ENCODE measurements around the gene PHOSPHO2. TPM values are rescaled to one million over a fixed set of nuclear protein-coding genes. Genes with fewer than 3 reads are reported as not detected.

The PHOSPHO2 gene
- total RNA-seq, 4 donors from 2014 or later: 3.5 to 5.6 (median 4.4) TPM

GRCh38 chr2:169716238-169716886 lies 22.1 kb downstream of the PHOSPHO2 start:
- Histone ChIP-seq H3K27ac (no peak overlapping the region), H3K36me3 (no peaks in the 10 kb centered on the region), H3K27me3 (no peaks in the 10 kb centered on the region), H3K4me1 (peaks cover 21% of the 10 kb centered on the region), H3K4me3 (peak overlapping the region; percentile 21), H3K9me3 (no peaks in the 10 kb centered on the region)
- 51% methylated on average over 5 of the region's 12 CpGs for WGBS
- TF ChIP-seq EP300 (IDR thresholded peaks at IDR 0.05) (no peak), POLR2AphosphoS5 (IDR thresholded peaks at IDR 0.05) (no peak), POLR2A (IDR thresholded peaks at IDR 0.05) (no peak)
- TF ChIP-seq, protein P1, sequence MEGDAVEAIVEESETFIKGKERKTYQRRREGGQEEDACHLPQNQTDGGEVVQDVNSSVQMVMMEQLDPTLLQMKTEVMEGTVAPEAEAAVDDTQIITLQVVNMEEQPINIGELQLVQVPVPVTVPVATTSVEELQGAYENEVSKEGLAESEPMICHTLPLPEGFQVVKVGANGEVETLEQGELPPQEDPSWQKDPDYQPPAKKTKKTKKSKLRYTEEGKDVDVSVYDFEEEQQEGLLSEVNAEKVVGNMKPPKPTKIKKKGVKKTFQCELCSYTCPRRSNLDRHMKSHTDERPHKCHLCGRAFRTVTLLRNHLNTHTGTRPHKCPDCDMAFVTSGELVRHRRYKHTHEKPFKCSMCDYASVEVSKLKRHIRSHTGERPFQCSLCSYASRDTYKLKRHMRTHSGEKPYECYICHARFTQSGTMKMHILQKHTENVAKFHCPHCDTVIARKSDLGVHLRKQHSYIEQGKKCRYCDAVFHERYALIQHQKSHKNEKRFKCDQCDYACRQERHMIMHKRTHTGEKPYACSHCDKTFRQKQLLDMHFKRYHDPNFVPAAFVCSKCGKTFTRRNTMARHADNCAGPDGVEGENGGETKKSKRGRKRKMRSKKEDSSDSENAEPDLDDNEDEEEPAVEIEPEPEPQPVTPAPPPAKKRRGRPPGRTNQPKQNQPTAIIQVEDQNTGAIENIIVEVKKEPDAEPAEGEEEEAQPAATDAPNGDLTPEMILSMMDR (IDR thresholded peaks at IDR 0.05): no peak
- no peak for DNase-seq (ENCODE audit: low spot score in 2 of 2)

DNA sequence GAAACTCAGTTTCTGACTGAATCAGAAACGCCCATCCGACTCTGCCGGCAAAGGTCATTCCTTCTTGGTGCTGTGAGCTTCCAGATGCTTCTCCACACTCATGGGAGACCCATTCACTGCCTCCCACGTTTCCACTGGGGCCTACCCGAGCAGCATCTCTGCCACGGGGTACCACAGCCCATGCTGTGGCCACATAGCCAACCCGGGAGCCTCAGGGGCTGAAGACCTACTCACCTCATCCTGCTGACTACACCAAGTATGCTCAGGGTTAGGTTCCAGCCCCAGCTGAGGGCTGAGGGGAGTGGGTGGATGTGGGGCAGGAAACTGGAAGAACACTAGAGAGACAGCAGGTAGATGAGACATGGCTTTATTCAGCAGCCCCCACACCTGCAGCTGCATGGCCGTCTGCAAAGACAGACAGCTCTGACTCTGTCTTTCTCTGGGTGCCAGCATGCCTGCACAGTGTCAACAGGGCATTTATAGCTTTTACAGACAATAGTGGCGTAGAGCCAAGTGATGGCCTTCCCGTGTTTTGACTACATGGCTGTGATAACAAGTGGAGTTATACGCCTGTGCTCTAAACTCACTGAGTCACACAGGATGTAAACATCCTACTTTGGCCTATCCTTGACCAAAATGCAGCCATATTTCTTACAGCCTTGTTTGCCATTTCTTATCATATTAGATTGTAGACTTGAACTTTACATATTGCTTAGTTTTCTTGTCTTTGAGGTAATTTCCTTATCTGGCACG lies 22.8 kb downstream of the PHOSPHO2 start:
- Histone ChIP-seq H3K4me1 (peaks cover 21% of the 10 kb centered on the region), H3K27me3 (no peaks in the 10 kb centered on the region), H3K27ac (no peak overlapping the region), H3K36me3 (no peaks in the 10 kb centered on the region), H3K9me3 (no peaks in the 10 kb centered on the region), H3K4me3 (no peak overlapping the region)
- WGBS: 74% methylated on average over 12 of the region's 12 CpGs
- DNase-seq (ENCODE audit: low spot score in 2 of 2): no peak
- TF ChIP-seq EP300 (IDR thresholded peaks at IDR 0.05) (no peak), POLR2A (IDR thresholded peaks at IDR 0.05) (no peak), POLR2AphosphoS5 (IDR thresholded peaks at IDR 0.05) (no peak)
- TF ChIP-seq, protein P1 (IDR thresholded peaks at IDR 0.05): no peak

DNA sequence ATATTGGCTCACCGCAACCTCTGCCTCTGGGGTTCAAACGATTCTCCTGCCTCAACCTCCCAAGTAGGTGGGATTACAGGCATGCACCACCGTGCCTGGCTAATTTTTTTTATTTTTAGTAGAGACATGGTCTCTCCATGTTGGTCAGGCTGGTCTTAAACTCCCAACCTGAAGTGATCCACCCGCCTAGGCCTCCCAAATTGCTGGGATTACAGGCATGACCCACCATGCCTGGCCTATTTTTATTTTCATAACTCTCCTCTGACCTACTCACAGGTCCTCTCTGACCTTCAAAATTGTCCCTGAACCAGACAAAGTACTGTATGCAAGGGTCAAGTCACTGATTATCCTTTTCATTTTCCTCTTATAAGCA lies 23.4 kb downstream of the PHOSPHO2 start:
- no peaks in the 10 kb centered on the region for H3K36me3 ChIP-seq
- WGBS: 75% methylated on average over 4 of the region's 4 CpGs
- TF ChIP-seq EP300 (IDR thresholded peaks at IDR 0.05) (no peak), POLR2AphosphoS5 (IDR thresholded peaks at IDR 0.05) (no peak), POLR2A (IDR thresholded peaks at IDR 0.05) (no peak)
- TF ChIP-seq, protein P1 (IDR thresholded peaks at IDR 0.05): no peak
- no peak for DNase-seq (ENCODE audit: low spot score in 2 of 2)
- H3K9me3 ChIP-seq: no peaks in the 10 kb centered on the region
- peaks cover 21% of the 10 kb centered on the region for H3K4me1 ChIP-seq
- no peak overlapping the region for H3K27ac ChIP-seq
- H3K27me3 ChIP-seq: no peaks in the 10 kb centered on the region
- no peak overlapping the region for H3K4me3 ChIP-seq

DNA sequence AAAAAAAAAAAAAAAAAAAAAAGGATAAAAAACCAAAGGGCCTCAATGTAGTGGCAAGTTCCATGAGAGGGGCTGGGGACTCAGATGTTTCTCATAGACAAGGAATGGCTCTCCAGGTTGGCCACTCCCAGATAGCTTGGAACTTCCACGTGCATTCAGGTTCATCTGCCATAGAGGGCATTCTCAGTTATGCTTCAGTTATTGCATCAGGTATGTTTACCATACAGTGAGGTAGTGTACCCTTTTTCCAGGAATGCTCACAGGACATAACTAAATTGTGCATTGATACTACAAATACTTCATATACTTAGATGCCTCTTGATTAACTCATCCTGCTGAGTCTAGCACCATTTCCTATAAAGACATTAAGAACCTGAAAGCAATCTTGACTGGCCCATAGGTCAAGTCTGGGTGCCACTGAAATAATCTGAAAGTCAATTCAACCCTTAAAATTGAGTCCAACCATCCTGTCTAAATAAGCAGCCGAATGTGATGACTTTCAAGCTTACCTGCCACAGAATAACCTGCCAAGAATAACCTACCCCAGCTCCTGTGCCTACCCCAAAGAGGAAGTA lies 24.7 kb downstream of the PHOSPHO2 start:
- no peak for DNase-seq (ENCODE audit: low spot score in 2 of 2)
- Histone ChIP-seq H3K36me3 (no peaks in the 10 kb centered on the region), H3K27ac (no peak overlapping the region), H3K27me3 (no peaks in the 10 kb centered on the region), H3K4me1 (peaks cover 21% of the 10 kb centered on the region), H3K4me3 (no peak overlapping the region), H3K9me3 (no peaks in the 10 kb centered on the region)
- 74% methylated on average over 2 of the region's 2 CpGs for WGBS
- TF ChIP-seq POLR2AphosphoS5 (IDR thresholded peaks at IDR 0.05) (no peak), POLR2A (IDR thresholded peaks at IDR 0.05) (no peak), EP300 (IDR thresholded peaks at IDR 0.05) (no peak)
- TF ChIP-seq, protein P1 (IDR thresholded peaks at IDR 0.05): no peak

DNA sequence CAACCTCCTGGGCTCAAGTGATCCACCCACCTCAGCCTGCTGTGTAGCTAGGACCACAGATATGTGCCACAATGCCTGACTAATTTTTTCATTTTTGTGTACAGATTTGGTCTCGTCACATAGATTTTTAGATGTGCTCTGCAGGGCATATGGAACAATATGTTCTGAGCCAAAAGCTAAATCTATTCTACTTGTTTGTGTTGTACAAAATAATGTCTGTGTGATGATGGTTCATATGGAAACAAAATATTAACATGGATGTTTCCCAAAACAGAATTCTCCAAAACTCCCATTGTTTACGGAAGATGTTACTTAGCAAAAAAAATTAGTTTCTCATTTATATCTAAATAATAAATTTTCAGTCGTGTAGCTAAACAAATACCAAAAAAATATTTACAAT lies 26.7 kb downstream of the PHOSPHO2 start:
- no peaks in the 10 kb centered on the region for H3K9me3 ChIP-seq
- 81% methylated on average over 3 of the region's 3 CpGs for WGBS
- H3K36me3 ChIP-seq: no peaks in the 10 kb centered on the region
- H3K27me3 ChIP-seq: no peaks in the 10 kb centered on the region
- TF ChIP-seq, protein P1 (IDR thresholded peaks at IDR 0.05): no peak
- TF ChIP-seq POLR2AphosphoS5 (IDR thresholded peaks at IDR 0.05) (no peak), EP300 (IDR thresholded peaks at IDR 0.05) (no peak), POLR2A (IDR thresholded peaks at IDR 0.05) (no peak)
- H3K4me3 ChIP-seq: no peak overlapping the region
- peaks cover 7% of the 10 kb centered on the region for H3K4me1 ChIP-seq
- no peak overlapping the region for H3K27ac ChIP-seq
- no peak for DNase-seq (ENCODE audit: low spot score in 2 of 2)

Data from suprapubic skin (tissue), 4 donors.